Suprapubic skin (tissue), 4 donors: Measurements from ENCODE around the gene TXNDC11. TPM values are rescaled to one million over a fixed set of nuclear protein-coding genes. Genes with fewer than 3 reads are reported as not detected.

Experiments used
- DNase-seq, 2 donors: peaks; one replicate each; pipeline ENCODE4 v3.0.0-alpha.2; 2019; ENCODE audit warnings: low spot score in 2 of 2
- H3K27ac ChIP-seq: fragments of 200-600 bp; sonication (generic); one replicate; pipeline ENCODE4 v1.5.1; 2019
- H3K27me3 ChIP-seq: fragments of 200-600 bp; sonication (generic); one replicate; pipeline ENCODE4 v1.5.1; 2019
- H3K36me3 ChIP-seq: fragments of 200-600 bp; sonication (generic); one replicate; pipeline ENCODE4 v1.5.1; 2019
- H3K4me1 ChIP-seq: fragments of 200-600 bp; sonication (generic); one replicate; pipeline ENCODE4 v1.5.1; 2019
- H3K4me3 ChIP-seq: fragments of 200-600 bp; sonication (generic); one replicate; pipeline ENCODE4 v1.5.1; 2019; ENCODE audit warnings: mild to moderate bottlenecking
- H3K9me3 ChIP-seq: fragments of 200-600 bp; sonication (generic); one replicate; pipeline ENCODE4 v1.5.1; 2019
- CTCF ChIP-seq, 2 donors: fragments of 200-600 bp in 1 of 2; fragments of 450-650 bp in 1 of 2; sonication (generic) in 1 of 2; IDR thresholded peaks; one replicate each; pipeline ENCODE4 v1.5.1; 2016 to 2019; ENCODE audit warnings: antibody characterized with exemption in 2 of 2, mild to moderate bottlenecking in 1 of 2, moderate library complexity in 1 of 2
- EP300 ChIP-seq: sonication (generic); formaldehyde crosslinking; IDR thresholded peaks from one replicate; pipeline ENCODE4 v1.6.1; 2017; ENCODE audit warnings: antibody characterized with exemption
- POLR2A ChIP-seq, 2 donors: fragments of 450-650 bp; IDR thresholded peaks; one replicate each; pipeline ENCODE4 v1.6.1; 2017; ENCODE audit warnings: antibody characterized with exemption in 2 of 2, mild to moderate bottlenecking in 2 of 2, moderate library complexity in 2 of 2
- POLR2AphosphoS5 ChIP-seq, 3 donors: sonication (generic); formaldehyde crosslinking; IDR thresholded peaks; one replicate each; pipeline ENCODE4 v1.6.1; 2017; ENCODE audit warnings: antibody characterized with exemption in 3 of 3
- WGBS: methylation state at CpG from one replicate; pipeline ENCODE4 v1.1.5; 2018; 5-methylcytosine and 5-hydroxymethylcytosine counted together
- total RNA-seq, 4 donors: library from RNA; depleted of rRNA; stranded (reverse); fragments of >200 nt; gene quantifications; one replicate each; pipeline ENCODE4 v1.1.0, GENCODE V29; 2016

The TXNDC11 gene
- total RNA-seq, 4 donors from 2014 or later = 31.0 to 42.2 (median 35.1) TPM

GRCh38 chr16:11734025-11734652 is 8.5 kb downstream of the TXNDC11 start:
- WGBS = 67% methylated on average over 3 of the region's 3 CpGs
- no peak for DNase-seq
- Histone ChIP-seq H3K4me1 (peaks cover 8% of the 10 kb centered on the region), H3K9me3 (no peaks in the 10 kb centered on the region), H3K27ac (no peak overlapping the region), H3K4me3 (no peak overlapping the region), H3K27me3 (no peaks in the 10 kb centered on the region), H3K36me3 (peaks cover 72% of the 10 kb centered on the region)
- TF ChIP-seq POLR2A (IDR thresholded peaks at IDR 0.05) (no peak), EP300 (no peak), POLR2AphosphoS5 (IDR thresholded peaks at IDR 0.05) (no peak), CTCF (IDR thresholded peaks at IDR 0.05) (no peak)

GRCh38 chr16:11731222-11731621 is 11.4 kb downstream of the TXNDC11 start:
- H3K27ac ChIP-seq = no peak overlapping the region
- H3K4me3 ChIP-seq = no peak overlapping the region
- WGBS = 83% methylated on average over 3 of the region's 3 CpGs
- peaks cover 81% of the 10 kb centered on the region for H3K36me3 ChIP-seq
- DNase-seq = no peak
- H3K9me3 ChIP-seq = no peaks in the 10 kb centered on the region
- peaks cover 10% of the 10 kb centered on the region for H3K4me1 ChIP-seq
- no peaks in the 10 kb centered on the region for H3K27me3 ChIP-seq
- TF ChIP-seq POLR2A (IDR thresholded peaks at IDR 0.05) (no peak), CTCF (IDR thresholded peaks at IDR 0.05) (no peak), EP300 (no peak), POLR2AphosphoS5 (IDR thresholded peaks at IDR 0.05) (no peak)

GRCh38 chr16:11729787-11730186 is 12.9 kb downstream of the TXNDC11 start:
- Histone ChIP-seq H3K27ac (no peak overlapping the region), H3K4me1 (peaks cover 10% of the 10 kb centered on the region), H3K4me3 (no peak overlapping the region), H3K9me3 (no peaks in the 10 kb centered on the region), H3K27me3 (no peaks in the 10 kb centered on the region), H3K36me3 (peaks cover 83% of the 10 kb centered on the region)
- TF ChIP-seq EP300 = no peak
- no peak for TF ChIP-seq POLR2AphosphoS5 (IDR thresholded peaks at IDR 0.05)
- 98% methylated on average over 3 of the region's 3 CpGs for WGBS
- no peak for DNase-seq

GRCh38 chr16:11727796-11728543 is 14.7 kb downstream of the TXNDC11 start:
- H3K27me3 ChIP-seq = no peaks in the 10 kb centered on the region
- DNase-seq = no peak
- peaks cover 5% of the 10 kb centered on the region for H3K4me1 ChIP-seq
- no peaks in the 10 kb centered on the region for H3K9me3 ChIP-seq
- peaks cover 73% of the 10 kb centered on the region for H3K36me3 ChIP-seq
- 77% methylated on average over 4 of the region's 4 CpGs for WGBS
- TF ChIP-seq EP300 (no peak), POLR2A (IDR thresholded peaks at IDR 0.05) (no peak), POLR2AphosphoS5 (IDR thresholded peaks at IDR 0.05) (no peak), CTCF (IDR thresholded peaks at IDR 0.05) (no peak)
- no peak overlapping the region for H3K27ac ChIP-seq
- no peak overlapping the region for H3K4me3 ChIP-seq

- no peak for DNase-seq
- Histone ChIP-seq H3K9me3 (no peaks in the 10 kb centered on the region), H3K27me3 (no peaks in the 10 kb centered on the region), H3K4me3 (no peak overlapping the region), H3K27ac (no peak overlapping the region), H3K4me1 (peaks cover 5% of the 10 kb centered on the region), H3K36me3 (peaks cover 69% of the 10 kb centered on the region)
- no peak for TF ChIP-seq EP300
- TF ChIP-seq POLR2AphosphoS5 (IDR thresholded peaks at IDR 0.05) = no peak
- no peak for TF ChIP-seq POLR2A (IDR thresholded peaks at IDR 0.05)
- TF ChIP-seq CTCF (IDR thresholded peaks at IDR 0.05) = no peak
- WGBS = 95% methylated on average over 8 of the region's 8 CpGs
Observed at GRCh38 chr16:11726008-11726407, 16.6 kb downstream of the TXNDC11 start.
